Left renal cortex interstitium (tissue), 4 donors: Measurements from ENCODE around the gene IL22. TPM values are rescaled to one million over a fixed set of nuclear protein-coding genes. Genes with fewer than 3 reads are reported as not detected.

Experiments
- DNase-seq, 4 donors: peaks; one replicate each; pipeline ENCODE4 v3.0.0-alpha.2; 2013; ENCODE audit warnings: low read depth in 4 of 4, low spot score in 2 of 4, missing footprints in 1 of 4
- polyA plus RNA-seq, 4 donors: library from polyadenylated mRNA; unstranded; fragments of 120-200 nt; gene quantifications; one replicate each; pipeline ENCODE4 v1.2.1, GENCODE V29; 2013; ENCODE audit not compliant: insufficient read length in 4 of 4

The IL22 gene
- polyA plus RNA-seq, 4 donors, result not detected

- no peak for DNase-seq
These were observed 11.5 kb upstream of the IL22 start for GRCh38 chr12:68264857-68265256.

GRCh38 chr12:68264158-68264855, 10.9 kb upstream of the IL22 start:
- DNase-seq, result no peak

GRCh38 chr12:68263366-68263765, 10.0 kb upstream of the IL22 start:
- no peak for DNase-seq

GRCh38 chr12:68261896-68262295, 8.5 kb upstream of the IL22 start:
- no peak for DNase-seq

DNA sequence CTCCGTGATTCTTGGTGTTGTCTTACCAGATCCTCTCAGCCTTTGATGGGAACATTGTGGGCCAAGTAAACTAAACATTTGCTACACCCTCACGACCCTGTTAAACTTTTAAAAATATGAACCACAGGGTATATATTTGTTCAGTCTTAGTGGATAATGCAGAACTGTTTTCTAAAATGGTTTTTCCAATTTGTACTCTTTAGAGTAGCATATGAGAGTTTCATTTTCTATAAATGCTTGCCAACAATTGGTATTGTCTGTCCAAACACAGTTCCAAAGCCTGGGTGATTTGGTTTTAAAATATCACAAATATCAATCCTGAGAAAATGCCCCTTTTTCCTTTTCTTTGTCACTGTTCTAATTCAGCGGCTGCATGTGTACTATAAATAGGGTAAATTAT, 6.7 kb upstream of the IL22 start:
- DNase-seq, result no peak

DNA sequence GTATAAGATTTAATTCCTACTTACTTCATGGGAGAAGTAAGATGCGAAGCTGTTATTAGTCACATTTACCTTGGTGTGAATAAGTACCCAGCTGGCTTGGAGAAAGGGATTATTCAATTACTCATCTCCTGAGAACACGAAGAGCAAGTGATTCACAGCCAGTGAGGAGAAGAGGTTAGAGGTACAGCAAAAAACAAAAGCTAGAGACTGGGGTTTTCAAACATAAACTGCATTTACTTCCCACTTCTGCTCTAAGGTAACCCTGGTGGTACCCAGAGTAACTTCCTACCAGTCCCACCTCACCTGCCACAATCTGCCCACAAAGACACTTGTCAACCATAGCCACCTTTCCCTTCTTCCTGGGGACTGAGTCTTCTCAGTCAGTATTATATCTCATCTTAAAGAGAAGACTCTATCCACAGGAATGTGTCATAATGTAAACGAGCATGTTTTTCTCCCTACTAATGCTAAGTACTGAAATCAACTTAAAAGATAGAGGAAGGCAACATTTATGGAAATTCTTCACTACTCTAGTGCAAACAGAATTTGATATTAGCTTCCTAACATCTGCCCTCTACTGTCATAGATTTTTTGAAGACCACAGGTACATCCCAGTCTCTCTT, 6.0 kb upstream of the IL22 start:
- no peak for DNase-seq

GRCh38 chr12:68252077-68252476, 1.3 kb downstream of the IL22 start:
- DNase-seq, result no peak

- DNase-seq, result no peak
These were observed 3.0 kb downstream of the IL22 start for GRCh38 chr12:68250454-68250853.

GRCh38 chr12:68247785-68248184, 5.6 kb downstream of the IL22 start:
- DNase-seq, result no peak

DNA sequence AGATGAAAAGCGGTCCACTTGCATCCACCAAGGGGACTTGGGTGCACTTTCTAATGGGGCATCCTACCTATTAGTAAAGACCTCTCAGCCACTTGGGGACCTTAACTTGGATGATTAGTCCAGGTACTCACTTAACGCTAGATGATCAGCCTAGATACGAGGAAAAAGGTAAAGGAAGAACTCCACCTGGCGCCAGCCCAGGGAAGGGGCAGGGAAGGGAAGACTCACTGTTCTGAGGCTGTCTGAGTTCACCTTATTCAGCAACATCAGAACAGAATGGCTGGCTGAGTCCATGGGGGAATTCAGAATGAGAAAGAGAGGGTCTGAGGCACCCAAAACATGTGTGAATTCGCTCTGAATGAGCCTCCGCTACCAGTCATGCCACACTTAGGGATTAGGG, 7.1 kb downstream of the IL22 start:
- no peak for DNase-seq

GRCh38 chr12:68245180-68246021, 8.0 kb downstream of the IL22 start:
- DNase-seq, result peak in 1 of 4 donors; percentile 52

GRCh38 chr12:68242777-68243176, 10.6 kb downstream of the IL22 start:
- DNase-seq, result no peak

- DNase-seq, result no peak
These were observed 12.4 kb downstream of the IL22 start for GRCh38 chr12:68240975-68241374.

- no peak for DNase-seq
These were observed 13.3 kb downstream of the IL22 start for GRCh38 chr12:68240079-68240478.

- no peak for DNase-seq
These were observed 14.0 kb downstream of the IL22 start for GRCh38 chr12:68239309-68239982.

DNA sequence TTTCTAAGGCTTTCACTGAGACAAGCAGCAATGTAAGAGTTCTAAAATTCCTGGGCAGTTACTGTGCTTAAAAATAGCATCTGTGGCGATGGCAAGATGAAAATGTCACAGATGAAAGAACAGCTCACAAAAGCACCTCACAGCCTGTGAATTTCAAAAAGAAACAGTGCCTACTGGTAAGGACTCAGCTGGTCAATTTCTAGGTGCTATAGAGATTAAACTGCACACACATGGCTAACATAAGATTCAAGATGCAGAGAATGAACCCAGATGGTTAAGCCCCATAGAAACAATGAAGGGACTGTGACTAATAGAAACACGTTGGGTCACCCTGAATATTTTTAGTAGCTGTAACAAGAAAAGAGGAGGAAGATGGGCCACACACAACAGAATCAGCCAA, 15.8 kb downstream of the IL22 start:
- DNase-seq, result no peak

GRCh38 chr12:68237078-68237477, 16.3 kb downstream of the IL22 start:
- DNase-seq, result no peak

DNA sequence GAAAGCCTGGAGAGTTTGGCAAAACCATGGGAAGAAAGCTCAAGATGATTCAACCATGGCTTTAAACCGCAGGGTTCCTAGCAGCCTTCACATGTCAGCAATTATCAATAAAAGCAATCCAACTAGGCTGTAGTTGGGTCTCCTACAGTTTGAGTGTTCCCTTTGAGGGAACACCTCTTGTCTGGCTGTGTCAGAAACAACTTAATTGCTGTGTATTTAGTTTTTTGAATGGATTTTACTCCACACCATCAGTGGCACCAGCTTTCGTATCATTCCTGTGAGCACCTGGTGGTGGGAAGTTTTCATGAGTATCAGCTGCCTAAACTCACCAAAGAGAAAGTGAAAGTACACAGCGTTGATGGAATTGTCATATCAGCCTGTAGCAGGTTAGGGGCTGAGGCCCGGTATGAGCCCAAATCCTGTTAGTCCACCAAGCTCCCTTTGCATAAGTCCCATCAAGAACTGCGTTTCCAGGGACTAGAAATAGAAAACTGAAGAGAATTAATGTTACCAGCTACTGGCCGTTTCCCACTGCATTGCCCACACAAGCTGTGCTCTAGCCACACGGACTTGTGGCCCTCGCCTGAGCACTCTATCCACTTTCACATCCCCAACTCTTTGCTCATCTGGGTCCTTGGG, 16.9 kb downstream of the IL22 start:
- DNase-seq, result no peak

DNA sequence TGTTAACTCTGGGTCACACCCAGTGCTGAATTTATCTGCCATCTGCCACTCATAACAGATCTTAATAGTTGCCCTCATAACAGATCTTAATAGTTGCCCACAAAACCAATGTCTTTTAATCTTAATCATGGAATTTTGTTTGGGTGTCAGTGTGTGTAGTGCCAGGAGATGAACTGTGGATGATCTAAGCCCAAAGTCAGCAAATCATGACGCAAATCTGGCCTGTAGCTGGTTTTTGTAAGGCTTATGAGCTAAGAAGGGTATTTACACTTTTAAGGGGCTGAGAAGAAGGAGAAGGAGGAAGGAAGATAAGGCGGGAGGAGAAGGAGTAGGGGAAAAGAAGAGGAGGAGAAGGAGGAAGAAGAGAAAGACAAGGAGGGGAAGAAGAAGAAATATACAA, 17.8 kb downstream of the IL22 start:
- no peak for DNase-seq

GRCh38 chr12:68234140-68234539, 19.3 kb downstream of the IL22 start:
- DNase-seq, result no peak

DNA sequence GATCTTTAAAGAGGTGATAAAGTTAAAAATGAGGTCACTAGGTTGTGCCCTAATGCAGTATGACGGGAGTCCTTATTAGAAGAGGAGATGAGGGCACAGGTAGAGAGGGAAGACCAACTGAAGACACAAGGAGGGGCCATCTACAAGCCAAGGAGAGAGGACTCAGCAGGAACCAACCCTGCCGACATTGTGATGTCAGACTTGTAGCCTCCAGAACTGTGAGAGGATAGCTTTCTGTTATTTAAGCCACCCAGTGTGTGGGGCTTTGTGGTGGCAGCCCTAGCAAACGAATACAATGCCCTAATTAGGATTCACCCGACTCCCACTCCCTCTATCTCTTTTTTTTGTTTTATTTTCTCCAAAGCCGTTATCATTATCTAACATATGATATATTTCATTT, 19.9 kb downstream of the IL22 start:
- no peak for DNase-seq
